HepG2 (cell line): ENCODE measurements around the gene DDN. TPM values are rescaled to one million over a fixed set of nuclear protein-coding genes. Genes with fewer than 3 reads are reported as not detected.

Source experiments
- ATAC-seq: fragments of 200-7000 bp; cut with Tn5 transposase; 3 replicates; pipeline ENCODE4 v1.9.1; 2020; ENCODE audit warnings: mild to moderate bottlenecking, moderate library complexity
- BruUV-seq: library from RNA; stranded (reverse); fragments of 400-500 nt; replicated peaks from 2 replicates; lab custom pipeline; 2021; lab: Mats Ljungman, UMichigan
- CTCF ChIA-PET: fragments of 300-600 bp; formaldehyde crosslinking; extraction: SDS; loops from one replicate; lab custom pipeline; 2021; ENCODE audit warnings: low total read pairs, inconsistent platforms, low intra/inter-chr PET ratio; lab: Yijun Ruan, JAX
- POLR2A ChIA-PET: fragments of 350-600 bp; sonication (Branson Sonifier 250); formaldehyde crosslinking; loops from one replicate; lab custom pipeline; 2020; ENCODE audit warnings: antibody characterized with exemption, inconsistent platforms; lab: Yijun Ruan, JAX
- DNase-seq: peaks from one replicate; pipeline ENCODE4 v3.0.0-alpha.2; 2015; ENCODE audit warnings: low spot score
- FAIRE-seq: peaks from 3 replicates; lab custom pipeline; 2011; peaks lifted over from hg19 to GRCh38; lab: Jason Lieb, UNC
- H2AFZ ChIP-seq: one replicate; pipeline ENCODE4 v1.6.1; 2011; ENCODE audit warnings: low read length, inconsistent platforms
- H3K27ac ChIP-seq: fragments of 300-600 bp; 3 replicates; pipeline ENCODE4 v1.8.0; 2011; ENCODE audit warnings: mixed run types, mild to moderate bottlenecking, mixed read lengths, low read length, inconsistent platforms; ENCODE audit not compliant: insufficient read depth; ENCODE audit errors: extremely low read length
- H3K27me3 ChIP-seq, 2 experiments: fragments of 200-600 bp in 1 of 2; 2 replicates in 1 of 2; 3 replicates in 1 of 2; pipeline versions ENCODE4 v1.6.0 to v1.8.0; 2011; ENCODE audit warnings: low read length in 2 of 2, mild to moderate bottlenecking in 2 of 2, moderate library complexity in 2 of 2, inconsistent platforms in 1 of 2; ENCODE audit not compliant: insufficient read depth in 2 of 2, control insufficient read depth in 1 of 2
- H3K36me3 ChIP-seq, 2 experiments: fragments of 200-600 bp in 1 of 2; replicated peaks in 1 of 2; 2 replicates in 1 of 2; 3 replicates in 1 of 2; pipeline versions ENCODE4 v1.5.1 to v1.8.0; 2011; ENCODE audit warnings: low read length in 2 of 2, inconsistent platforms in 1 of 2; ENCODE audit not compliant: insufficient read depth in 2 of 2, control insufficient read depth in 1 of 2
- H3K4me1 ChIP-seq: 2 replicates; pipeline ENCODE4 v1.5.1; 2012; ENCODE audit warnings: low read length, inconsistent platforms; ENCODE audit not compliant: insufficient read depth
- H3K4me2 ChIP-seq: 2 replicates; pipeline ENCODE4 v1.6.0; 2011; ENCODE audit warnings: low read depth, low read length, inconsistent platforms
- H3K4me3 ChIP-seq, 3 experiments: fragments of 200-600 bp in 1 of 3; sonication (generic), shearing (Covaris generic) in 1 of 3; replicated peaks in 1 of 3; 2 replicates each; pipeline ENCODE4 v1.5.1; 2011 to 2016; ENCODE audit warnings: low read length in 3 of 3, inconsistent platforms in 2 of 3, low read depth in 2 of 3, mild to moderate bottlenecking in 2 of 3, control low read depth in 1 of 3, mixed read lengths in 1 of 3; ENCODE audit not compliant: insufficient read depth in 1 of 3
- H3K79me2 ChIP-seq: one replicate; pipeline ENCODE4 v1.6.1; 2011; ENCODE audit warnings: low read length, inconsistent platforms; ENCODE audit not compliant: insufficient read depth
- H3K9ac ChIP-seq: 2 replicates; pipeline ENCODE4 v1.6.0; 2011; ENCODE audit warnings: mild to moderate bottlenecking, low read depth, low read length, inconsistent platforms; ENCODE audit not compliant: insufficient read depth
- H3K9me3 ChIP-seq: 2 replicates; pipeline ENCODE4 v1.5.1; 2012; ENCODE audit warnings: mild to moderate bottlenecking, low read length
- H4K20me1 ChIP-seq: 2 replicates; pipeline ENCODE4 v1.6.0; 2011; ENCODE audit warnings: inconsistent platforms, mild to moderate bottlenecking, low read length, moderate library complexity; ENCODE audit not compliant: insufficient read depth
- ATM ChIP-seq: fragments of 450-650 bp; IDR thresholded peaks from 2 replicates; pipeline ENCODE4 v1.7.1; 2017; ENCODE audit warnings: mild to moderate bottlenecking, borderline replicate concordance
- ATRX ChIP-seq: sonication (generic); formaldehyde crosslinking; IDR thresholded peaks from 2 replicates; pipeline ENCODE4 v1.4.0; 2020; ENCODE audit warnings: missing genetic modification reagents, borderline replicate concordance
- BATF2 ChIP-seq: sonication (generic); formaldehyde crosslinking; IDR thresholded peaks from 2 replicates; pipeline ENCODE4 v1.8.0; 2022; ENCODE audit warnings: mild to moderate bottlenecking, missing genetic modification reagents, moderate library complexity
- CSRNP2 ChIP-seq: sonication (generic); formaldehyde crosslinking; conservative IDR thresholded peaks from 2 replicates; pipeline ENCODE4 v1.8.0; 2022; ENCODE audit warnings: low read depth, missing genetic modification reagents
- CTCF ChIP-seq: sonication (generic); formaldehyde crosslinking; IDR thresholded peaks from 2 replicates; pipeline ENCODE4 v1.5.0; 2020; ENCODE audit warnings: mild to moderate bottlenecking, missing genetic modification reagents, moderate library complexity
- ISX ChIP-seq: sonication (generic); formaldehyde crosslinking; conservative IDR thresholded peaks from 2 replicates; pipeline ENCODE4 v1.5.0; 2020; ENCODE audit warnings: missing genetic modification reagents
- KMT2B ChIP-seq: IDR thresholded peaks from 2 replicates; pipeline ENCODE4 v1.6.1; 2016; ENCODE audit warnings: missing genetic modification reagents, missing compliant biosample characterization
- MAFK ChIP-seq, 2 experiments: IDR thresholded peaks in 1 of 2; conservative IDR thresholded peaks in 1 of 2; 2 replicates each; pipeline ENCODE4 v1.6.1; 2011; ENCODE audit warnings: improper control_type of control experiment in 2 of 2, low read length in 2 of 2
- NRL ChIP-seq: sonication (generic); formaldehyde crosslinking; IDR thresholded peaks from 2 replicates; pipeline ENCODE4 v1.5.0; 2020; ENCODE audit warnings: missing genetic modification reagents, mild to moderate bottlenecking, moderate library complexity, borderline replicate concordance
- POLR2G ChIP-seq: fragments of 200-400 bp; formaldehyde crosslinking; IDR thresholded peaks from 2 replicates; pipeline ENCODE4 v1.6.1; 2018; ENCODE audit warnings: mild to moderate bottlenecking, low read depth, low read length, moderate library complexity
- TP53 ChIP-seq: sonication (generic); formaldehyde crosslinking; conservative IDR thresholded peaks from 2 replicates; pipeline ENCODE4 v1.4.0; 2020; ENCODE audit warnings: missing genetic modification reagents
- ZMAT3 ChIP-seq: sonication (generic); formaldehyde crosslinking; conservative IDR thresholded peaks from 2 replicates; pipeline ENCODE4 v1.7.0; 2021; ENCODE audit warnings: missing genetic modification reagents
- ZNF18 ChIP-seq: sonication (generic); formaldehyde crosslinking; IDR thresholded peaks from 2 replicates; pipeline ENCODE4 v1.8.0; 2022; ENCODE audit warnings: mild to moderate bottlenecking, missing genetic modification reagents; ENCODE audit not compliant: insufficient replicate concordance
- ZNF354B ChIP-seq: sonication (generic); formaldehyde crosslinking; IDR thresholded peaks from 2 replicates; pipeline ENCODE4 v1.8.0; 2022; ENCODE audit warnings: mild to moderate bottlenecking, missing genetic modification reagents
- ZNF543 ChIP-seq: sonication (generic); formaldehyde crosslinking; IDR thresholded peaks from 2 replicates; pipeline ENCODE4 v1.4.0; 2020; ENCODE audit warnings: mild to moderate bottlenecking, missing genetic modification reagents
- ZSCAN29 ChIP-seq: sonication (generic); formaldehyde crosslinking; conservative IDR thresholded peaks from 2 replicates; pipeline ENCODE4 v1.4.0; 2020; ENCODE audit warnings: mild to moderate bottlenecking, missing genetic modification reagents
- WGBS: methylation state at CpG from one replicate; pipeline ENCODE4 v1.1.6; 2017; ENCODE audit warnings: low lambda C conversion rate; 5-methylcytosine and 5-hydroxymethylcytosine counted together
- in situ Hi-C: cut with HindIII; loops from 2 replicates; pipeline ENCODE4 v1.10.0; 2017; ENCODE audit warnings: low pct_unique_long_range_greater_than_20kb; ENCODE audit not compliant: extremely low pct_ligation_motif_present
- intact Hi-C: fragments of 100-400 bp; cut with micrococcal nuclease; formaldehyde crosslinking; loops from one replicate; pipeline ENCODE4 v1.10.0; 2022; ENCODE audit not compliant: unreplicated experiment
- polyA plus RNA-seq, 8 experiments: library from polyadenylated mRNA; depleted of rRNA in 3 of 8; stranded (reverse) in 7 of 8; unstranded in 1 of 8; fragments of >200 nt; fragmentation: Illumina TruSeq in 4 of 8; extraction: Trizol in 4 of 8; gene quantifications; 2 replicates each; pipeline versions ENCODE4 v1.2.1 to v1.2.3, GENCODE V29; 2011 to 2016; ENCODE audit warnings: low read depth in 4 of 8, missing spikeins in 1 of 8, mixed read lengths in 1 of 8; ENCODE audit not compliant: insufficient read depth in 1 of 8
- total RNA-seq, 5 experiments: library from RNA; depleted of rRNA; stranded (reverse); fragments of >200 nt; fragmentation: Illumina TruSeq; extraction: Trizol; gene quantifications; 2 replicates each; pipeline ENCODE4 v1.2.3, GENCODE V29; 2016; ENCODE audit warnings: low read depth in 1 of 5

The DDN gene
- total and polyA plus RNA-seq, 2 of the 13 experiments (the other 11 are each of a cell fraction or from before 2014, with no cell fraction given), result 0.24 to 0.53 TPM

- TF ChIP-seq KMT2B (CRISPR knock-in tag) (no peak), ATRX (CRISPR knock-in tag) (no peak), ZSCAN29 (CRISPR knock-in tag) (no peak), NRL (CRISPR knock-in tag) (no peak), CTCF (CRISPR knock-in tag) (peak; percentile 50)
These were observed 20.5 kb upstream of the DDN start (continued) for GRCh38 chr12:49019443-49020324.

- DNase-seq (no peak), FAIRE-seq (no peak), ATAC-seq (peak; percentile 25)
- in situ Hi-C loops, result no loop called here
- no peaks in the 10 kb centered on the region for H3K27me3 ChIP-seq
- ChIA-PET POLR2A (interaction anchor here (1.3 kb wide), 3 partner anchors 14 to 20 kb away, joined by 4 to 9 read pairs (median 5); partner anchors contain the start of gene DDN), CTCF (interaction anchor here (3.4 kb wide), 1 partner anchor 22 kb away, joined by 15 read pairs; no protein-coding TSS in a partner anchor)
- H3K36me3 ChIP-seq, result peaks cover 11 to 17% of the 10 kb centered on the region in 2 experiments
- WGBS, result 7% methylated on average over 8 of the region's 8 CpGs
- H3K79me2 ChIP-seq, result peaks cover 6% of the 10 kb centered on the region
- peaks cover 20% of the 10 kb centered on the region for H3K4me1 ChIP-seq
- no peaks in the 10 kb centered on the region for H3K9me3 ChIP-seq
- no peak overlapping the region for H2AFZ ChIP-seq
- intact Hi-C loops, result loop anchor here (5.0 kb wide), 1 partner anchor 113 kb away; the partner anchor contains the start of gene TUBA1B
- peak overlapping the region; percentile 64 to 93 (median 74) for H3K4me3 ChIP-seq
- H4K20me1 ChIP-seq, result no peaks in the 10 kb centered on the region
- H3K9ac ChIP-seq, result peak overlapping the region; percentile 86
- H3K4me2 ChIP-seq, result peak overlapping the region; percentile 98
- TSS peak; percentile 84 for BruUV-seq
- H3K27ac ChIP-seq, result peak overlapping the region; percentile 86
- TF ChIP-seq ATM, result no peak
- TF ChIP-seq CSRNP2 (CRISPR knock-in tag), result 0 out of 2 replicates have a peak, but pooled peaks have one; percentile 52
- 0 out of 2 replicates have a peak, but pooled peaks have one; percentile 1 for TF ChIP-seq ZMAT3 (CRISPR knock-in tag)
- TF ChIP-seq POLR2G, result no peak
- TF ChIP-seq TP53 (CRISPR knock-in tag), result 0 out of 2 replicates have a peak, but pooled peaks have one; percentile 9
- TF ChIP-seq ZNF354B (CRISPR knock-in tag), result no peak
- 0 out of 2 replicates have a peak, but pooled peaks have one; percentile 7 for TF ChIP-seq ISX
- no peak for TF ChIP-seq ZNF543
- TF ChIP-seq BATF2 (CRISPR knock-in tag), result 0 out of 2 replicates have a peak, but pooled peaks have one; percentile 9
- peak; percentile 54 to 66 for TF ChIP-seq MAFK (conservative IDR thresholded peaks at IDR 0.05 in 1 of 2, IDR thresholded peaks at IDR 0.05 in 1 of 2; ENCODE audit: low read length in 2 of 2)
- peak; percentile 4 for TF ChIP-seq ZNF18
These were observed 19.9 kb upstream of the DDN start for GRCh38 chr12:49019120-49019430.
